Heart right ventricle (tissue), 16 donors: ENCODE measurements around the gene CROCC2. TPM values are rescaled to one million over a fixed set of nuclear protein-coding genes. Genes with fewer than 3 reads are reported as not detected.

Experiments
- ATAC-seq, 8 donors: fragments of 200-7000 bp; cut with Tn5 transposase; one replicate each; pipeline ENCODE4 v1.9.1; 2020; ENCODE audit warnings: mild to moderate bottlenecking in 8 of 8, moderate library complexity in 8 of 8, moderate number of reproducible peaks in 1 of 8
- DNase-seq, 2 donors: peaks; one replicate each; pipeline ENCODE4 v3.0.0-alpha.2; 2020
- H3K27ac ChIP-seq, 10 donors: fragments of 200-600 bp; sonication (generic) in 2 of 10; one replicate each; pipeline versions ENCODE4 v1.5.0 to v1.8.0; 2020 to 2022; ENCODE audit warnings: mild to moderate bottlenecking in 3 of 10
- H3K27me3 ChIP-seq, 7 donors: fragments of 200-600 bp; one replicate each; pipeline ENCODE4 v1.8.0; 2021 to 2022; ENCODE audit warnings: mild to moderate bottlenecking in 2 of 7
- H3K36me3 ChIP-seq, 9 donors: fragments of 200-600 bp; sonication (generic) in 1 of 9; one replicate each; pipeline versions ENCODE4 v1.5.0 to v1.8.0; 2020 to 2022; ENCODE audit warnings: mild to moderate bottlenecking in 2 of 9
- H3K4me1 ChIP-seq, 9 donors: fragments of 200-600 bp; sonication (generic) in 1 of 9; one replicate each; pipeline versions ENCODE4 v1.5.0 to v1.8.0; 2020 to 2022; ENCODE audit warnings: mild to moderate bottlenecking in 4 of 9
- H3K4me3 ChIP-seq, 10 donors: fragments of 200-600 bp; sonication (generic) in 2 of 10; one replicate each; pipeline versions ENCODE4 v1.5.0 to v1.8.0; 2020 to 2022; ENCODE audit warnings: mild to moderate bottlenecking in 7 of 10, moderate library complexity in 2 of 10
- H3K9me3 ChIP-seq, 11 donors: fragments of 200-600 bp in 10 of 11; sonication (generic) in 2 of 11; one replicate each; pipeline versions ENCODE4 v1.5.0 to v1.8.0; 2013 to 2022; ENCODE audit warnings: mild to moderate bottlenecking in 2 of 11, control low read depth in 1 of 11, moderate library complexity in 1 of 11
- CTCF ChIP-seq, 9 donors: fragments of 200-600 bp; sonication (generic) in 2 of 9; IDR thresholded peaks; one replicate each; pipeline versions ENCODE4 v1.5.0 to v1.8.0; 2021 to 2022; ENCODE audit warnings: antibody characterized with exemption in 9 of 9, mild to moderate bottlenecking in 5 of 9, moderate library complexity in 1 of 9
- WGBS, 2 donors: extraction: QIAGEN DNeasy Blood & Tissue Kit; methylation state at CpG; one replicate each; pipeline ENCODE4 v1.1.7; 2013; ENCODE audit warnings: inconsistent platforms in 1 of 2; 5-methylcytosine and 5-hydroxymethylcytosine counted together
- intact Hi-C, 10 donors: fragments of 100-400 bp; cut with DNase I; formaldehyde crosslinking; loops; one replicate each; pipeline versions ENCODE4 v1.11.1 to v1.14.2; 2022
- polyA plus RNA-seq, 2 donors: library from polyadenylated mRNA; stranded (reverse); fragments of 200-250 nt; gene quantifications; one replicate each; pipeline ENCODE4 v1.2.3, GENCODE V29; 2013
- total RNA-seq, 10 donors: library from RNA; stranded (reverse); fragmentation: NEBNext Ultra II Directional in 3 of 10; extraction: Animal tissue kit (Norgen Biotek cat#: 25700) in 3 of 10; gene quantifications; one replicate each; pipeline versions ENCODE4 v1.2.1 to v1.2.4, GENCODE V29; 2021 to 2023
- donor health status: Arrhythmogenic right ventricular cardiomyopathy.
- donor health status: ischemic (EF 13 %, LVEDD 7.1; RV severe dilation, severe dysfunction).
- donor health status: healthy with polysubstance abuse.
- donor health status: DM: no; HTN: yes; CAD: no.
- donor health status: DM: no; HTN: no; CAD: no.
- donor health status: ischemic (EF 25% LVEDD 6.9; RV normal size, moderate dysfunction).
- donor health status: ischemic (EF 25% LVEDD 5.7; RV mildly dilated, moderate dysfunction).
- donor health status: healthy.
- donor health status: DM: yes; HTN: yes; CAD: no.
- donor health status: Ischemic cardiomyopathy.
- donor health status: ischemic (EF 35%, LVEDD 5.7; RV mildly dilated, moderate dysfunction).
- donor health status: nonischemic (EF 11% LVEDD 7.7; RV severe dilation, severe dysfunction).
- donor health status: DM: yes; HTN: yes; CAD: no.
- donor health status: PGD.
- donor health status: ischemic (EF 29% LVEDD 5.4; RV normal size, mild dysfunction).
- donor health status: nonischemic (EF 23%, LVEDD 6.1; RV moderate dilation, normal function).

Gene CROCC2
- total and polyA plus RNA-seq, 12 donors: 0.06 TPM; not detected in 11

- intact Hi-C loops: loop anchor here in 1 of 10 donors (10.0 kb wide), 1 partner anchor 592 kb away; no protein-coding TSS in a partner anchor
- ATAC-seq (no peak), DNase-seq (no peak)
- peaks cover 0 to 17% (median 0%) of the 10 kb centered on the region in 7 donors for H3K27me3 ChIP-seq
- no peak overlapping the region for H3K27ac ChIP-seq
- no peaks in the 10 kb centered on the region for H3K4me1 ChIP-seq
- no peaks in the 10 kb centered on the region for H3K9me3 ChIP-seq
- H3K36me3 ChIP-seq: no peaks in the 10 kb centered on the region
- 86% methylated on average over 17 of the region's 17 CpGs for WGBS, 2 donors
- H3K4me3 ChIP-seq: no peak overlapping the region
- no peak for TF ChIP-seq CTCF (IDR thresholded peaks at IDR 0.05)
Observed at GRCh38 chr2:240872317-240873097, 33.6 kb upstream of the CROCC2 start.

- H3K4me3 ChIP-seq: no peak overlapping the region
- H3K4me1 ChIP-seq: no peaks in the 10 kb centered on the region
- TF ChIP-seq CTCF (IDR thresholded peaks at IDR 0.05): no peak
- intact Hi-C loops: loop anchor here in 1 of 10 donors (10.0 kb wide), 1 partner anchor 592 kb away; no protein-coding TSS in a partner anchor
- H3K27me3 ChIP-seq: peaks cover 0 to 17% (median 0%) of the 10 kb centered on the region in 7 donors
- WGBS, 2 donors: 79 to 89% methylated on average over 21 of the region's 21 CpGs
- ATAC-seq (no peak), DNase-seq (no peak)
- no peaks in the 10 kb centered on the region for H3K9me3 ChIP-seq
- no peak overlapping the region for H3K27ac ChIP-seq
- no peaks in the 10 kb centered on the region for H3K36me3 ChIP-seq
Observed at GRCh38 chr2:240873098-240873788, 32.9 kb upstream of the CROCC2 start.

GRCh38 chr2:240873805-240874714 is 32.1 kb upstream of the CROCC2 start:
- Histone ChIP-seq H3K4me1 (no peaks in the 10 kb centered on the region), H3K9me3 (no peaks in the 10 kb centered on the region), H3K27me3 (peaks cover 0 to 11% (median 0%) of the 10 kb centered on the region in 7 donors), H3K27ac (no peak overlapping the region), H3K4me3 (no peak overlapping the region), H3K36me3 (no peaks in the 10 kb centered on the region)
- intact Hi-C loops: loop anchor here in 1 of 10 donors (10.0 kb wide), 1 partner anchor 591 kb away; no protein-coding TSS in a partner anchor
- WGBS, 2 donors: 78 to 83% methylated on average over 33 of the region's 33 CpGs
- no peak for DNase-seq
- no peak for TF ChIP-seq CTCF (IDR thresholded peaks at IDR 0.05)
- ATAC-seq: no peak
